GM12878 (cell line): ENCODE data around the gene EXOC1L. TPM values are rescaled to one million over a fixed set of nuclear protein-coding genes. Genes with fewer than 3 reads are reported as not detected.

Source experiments
- ATAC-seq: fragments of 200-7000 bp; cut with Tn5 transposase; 3 replicates; pipeline ENCODE4 v1.9.1; 2020; ENCODE audit warnings: mild to moderate bottlenecking, moderate library complexity
- BruUV-seq: library from RNA; stranded (reverse); fragments of 400-500 nt; replicated peaks from 2 replicates; lab custom pipeline; 2021; lab: Mats Ljungman, UMichigan
- CTCF ChIA-PET: fragments of 300-600 bp; sonication (Branson Sonifier 250); formaldehyde crosslinking; extraction: SDS; loops from one replicate; lab custom pipeline; 2021; ENCODE audit warnings: inconsistent platforms; lab: Yijun Ruan, JAX
- POLR2A ChIA-PET: fragments of 350-600 bp; formaldehyde crosslinking; extraction: SDS; loops from one replicate; lab custom pipeline; 2021; ENCODE audit warnings: inconsistent platforms; lab: Charles Lee
- RAD21 ChIA-PET: fragments of 300-600 bp; sonication (Branson Sonifier 250); formaldehyde crosslinking; loops from one replicate; lab custom pipeline; 2023; ENCODE audit warnings: antibody characterized with exemption; ENCODE audit not compliant: unreplicated experiment; lab: Charles Lee
- SMC1A ChIA-PET: fragments of 300-600 bp; sonication (Branson Sonifier 250); formaldehyde crosslinking; loops from one replicate; lab custom pipeline; 2023; ENCODE audit not compliant: unreplicated experiment, uncharacterized antibody; lab: Charles Lee
- DNase-seq: peaks from one replicate; pipeline ENCODE4 v3.0.0-alpha.2; 2011; ENCODE audit warnings: low read depth, low spot score
- FAIRE-seq: peaks from 3 replicates; lab custom pipeline; 2011; peaks lifted over from hg19 to GRCh38; lab: Jason Lieb, UNC
- H2AFZ ChIP-seq: 2 replicates; pipeline ENCODE4 v1.6.0; 2011; ENCODE audit warnings: low read depth, low read length, control low read depth; ENCODE audit not compliant: control insufficient read depth
- H3K27ac ChIP-seq: 2 replicates; pipeline ENCODE4 v1.5.1; 2011; ENCODE audit warnings: control low read depth; ENCODE audit not compliant: control insufficient read depth, insufficient read depth
- H3K27me3 ChIP-seq, 2 experiments: replicated peaks in 1 of 2; 2 replicates each; pipeline versions ENCODE4 v1.6.0 to v1.6.1; 2011; ENCODE audit warnings: low read length in 1 of 2; ENCODE audit not compliant: control insufficient read depth in 2 of 2, insufficient read depth in 2 of 2
- H3K36me3 ChIP-seq, 2 experiments: 2 replicates each; pipeline ENCODE4 v1.5.1; 2011; ENCODE audit warnings: low read length in 1 of 2; ENCODE audit not compliant: control insufficient read depth in 2 of 2, insufficient read depth in 2 of 2
- H3K4me1 ChIP-seq: 2 replicates; pipeline ENCODE4 v1.6.1; 2011; ENCODE audit warnings: mild to moderate bottlenecking, low read length, moderate library complexity, mixed read lengths; ENCODE audit not compliant: control insufficient read depth, insufficient read depth
- H3K4me2 ChIP-seq: 2 replicates; pipeline ENCODE4 v1.6.0; 2011; ENCODE audit warnings: control low read depth; ENCODE audit not compliant: control insufficient read depth, insufficient read depth
- H3K4me3 ChIP-seq: fragments of 200-600 bp; sonication (generic); 2 replicates; pipeline ENCODE4 v1.5.1; 2016
- H3K79me2 ChIP-seq: 2 replicates; pipeline ENCODE4 v1.6.0; 2011; ENCODE audit warnings: low read length; ENCODE audit not compliant: control insufficient read depth, insufficient read depth
- H3K9ac ChIP-seq: 2 replicates; pipeline ENCODE4 v1.8.0; 2011; ENCODE audit warnings: low read length, control low read depth, mixed read lengths; ENCODE audit not compliant: control insufficient read depth, insufficient read depth
- H3K9me3 ChIP-seq: replicated peaks from 3 replicates; pipeline ENCODE4 v1.5.1; 2011; ENCODE audit warnings: mild to moderate bottlenecking, low read length; ENCODE audit not compliant: control insufficient read depth, insufficient read depth
- H4K20me1 ChIP-seq: 2 replicates; pipeline ENCODE4 v1.6.0; 2011; ENCODE audit not compliant: control insufficient read depth, insufficient read depth
- CHD2 ChIP-seq: IDR thresholded peaks from 2 replicates; pipeline ENCODE4 v1.6.1; 2011; ENCODE audit warnings: low read depth, low read length, improper control_type of control experiment, borderline replicate concordance
- HCFC1 ChIP-seq: fragments of 150-350 bp; IDR thresholded peaks from 2 replicates; pipeline ENCODE4 v1.6.1; 2014; ENCODE audit warnings: low read length
- IKZF2 ChIP-seq, 2 experiments: fragments of 450-650 bp; IDR thresholded peaks; 2 replicates each; pipeline ENCODE4 v1.6.1; 2017; ENCODE audit warnings: mild to moderate bottlenecking in 2 of 2, moderate library complexity in 2 of 2
- PAX5 ChIP-seq: IDR thresholded peaks from 2 replicates; pipeline ENCODE4 v1.6.1; 2011; ENCODE audit warnings: low read depth, low read length, borderline replicate concordance
- WGBS: methylation state at CpG from one replicate; pipeline ENCODE4 v1.1.6; 2016; ENCODE audit warnings: low lambda C conversion rate; ENCODE audit not compliant: insufficient replicate concordance, insufficient coverage; ENCODE audit errors: missing lambda C conversion rate; 5-methylcytosine and 5-hydroxymethylcytosine counted together
- in situ Hi-C: fragments of 300-500 bp; cut with MboI; formaldehyde crosslinking; loops from 9 replicates; pipeline ENCODE4 v1.14.3; 2018; ENCODE audit warnings: mixed read lengths
- intact Hi-C: fragments of 100-400 bp; cut with micrococcal nuclease; formaldehyde crosslinking; loops from one replicate; pipeline ENCODE4 v1.14.2; 2022; ENCODE audit not compliant: unreplicated experiment
- polyA plus RNA-seq, 11 experiments: library from polyadenylated mRNA; depleted of rRNA in 4 of 11; unstranded in 6 of 11; stranded (reverse) in 5 of 11; fragments of >200 nt; fragmentation: Nextera tagmentation in 4 of 11; fragmentation: Illumina TruSeq in 1 of 11; extraction: Ambion mirVana in 4 of 11; extraction: Trizol in 1 of 11; gene quantifications; 1 replicate in 1 of 11; 2 replicates in 10 of 11; pipeline versions ENCODE4 v1.2.1 to v1.2.3, GENCODE V29; 2011 to 2016; ENCODE audit warnings: inconsistent platforms in 2 of 11, missing spikeins in 2 of 11, low read depth in 1 of 11
- total RNA-seq, 4 experiments: library from RNA; depleted of rRNA in 3 of 4; stranded (reverse); fragments of >200 nt in 3 of 4; fragmentation: Illumina TruSeq in 1 of 4; extraction: Trizol in 1 of 4; gene quantifications; 2 replicates each; pipeline versions ENCODE4 v1.2.1 to v1.2.3, GENCODE V29; 2013 to 2021

Gene EXOC1L
- total and polyA plus RNA-seq, 10 of the 15 experiments (the other 5 are each of a cell fraction or from before 2014, with no cell fraction given), result not detected

DNA sequence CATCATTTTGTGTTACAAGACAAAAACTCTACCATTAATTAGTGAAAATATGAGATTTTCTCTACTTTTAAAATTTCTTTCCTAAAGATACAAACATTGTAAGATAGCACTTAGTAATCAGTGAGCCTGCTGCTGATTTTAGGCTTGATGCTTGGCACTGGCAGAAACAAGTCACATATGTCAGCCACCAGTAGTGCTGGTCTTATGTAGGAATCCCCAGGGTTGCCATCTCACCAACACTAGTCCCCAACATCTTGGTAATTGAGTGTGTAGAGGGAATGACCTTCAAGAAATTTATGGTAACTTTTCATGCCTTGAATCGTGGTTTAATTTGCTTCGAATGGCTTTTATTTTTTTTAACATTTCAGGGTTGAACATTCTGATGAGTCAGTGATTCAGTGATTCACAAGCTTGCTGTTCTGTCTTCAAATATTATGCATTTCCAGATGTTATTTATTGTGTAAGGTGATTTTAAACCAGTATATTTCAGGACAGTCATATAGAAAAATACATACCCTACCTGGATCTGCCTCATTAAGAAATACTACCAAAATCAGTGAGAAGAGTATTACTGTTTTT, 45.7 kb downstream of the EXOC1L start:
- no peaks in the 10 kb centered on the region for H3K9me3 ChIP-seq
- no peak overlapping the region for H2AFZ ChIP-seq
- ChIA-PET POLR2A (no interaction called here), RAD21 (interaction anchor here (0.9 to 3.0 kb wide), 5 partner anchors 11 to 520 kb away, joined by 3 to 12 read pairs (median 5); partner anchors contain the start of genes EXOC1 and SRD5A3), SMC1A (interaction anchor here (0.6 to 2.6 kb wide), 10 partner anchors 11 to 520 kb away, joined by 3 to 26 read pairs (median 4); partner anchors contain the start of genes CEP135 and SRD5A3), CTCF (interaction anchor here (0.9 to 4.4 kb wide), 10 partner anchors 11 to 520 kb away, joined by 3 to 27 read pairs (median 8); partner anchors contain the start of genes CEP135, EXOC1 and SRD5A3)
- H3K36me3 ChIP-seq, result no peaks in the 10 kb centered on the region; a peak in 1 of 4 replicates
- no peak overlapping the region for H3K9ac ChIP-seq
- no peak overlapping the region for H3K4me3 ChIP-seq
- TF ChIP-seq CHD2 (no peak), IKZF2 (IDR thresholded peaks at IDR 0.05) (no peak), HCFC1 (no peak), PAX5 (no peak)
- DNase-seq (no peak), FAIRE-seq (no peak), ATAC-seq (no peak)
- BruUV-seq, result no TSS peak
- H3K27ac ChIP-seq, result no peak overlapping the region
- peaks cover 7% of the 10 kb centered on the region; the same call in 1 of the 2 replicates for H3K4me1 ChIP-seq
- H3K4me2 ChIP-seq, result no peak overlapping the region
- H3K27me3 ChIP-seq, result no peaks in the 10 kb centered on the region
- H4K20me1 ChIP-seq, result no peaks in the 10 kb centered on the region
- intact Hi-C loops (loop anchor here (5.0 kb wide), 1 partner anchor 518 kb away; the partner anchor contains the start of gene SRD5A3), in situ Hi-C loops (loop anchor here (25.0 kb wide), 1 partner anchor 453 kb away; no protein-coding TSS in a partner anchor)
- H3K79me2 ChIP-seq, result no peaks in the 10 kb centered on the region
- WGBS, result 100% methylated on average over 2 of the region's 2 CpGs
